Kidney epithelial cell (primary cell): ENCODE data around the gene PRCP. TPM values are rescaled to one million over a fixed set of nuclear protein-coding genes. Genes with fewer than 3 reads are reported as not detected.
"Not testable (repeated sequence)": the region's sequence is repeated elsewhere in the genome, so short reads cannot be mapped to it uniquely, and the experiment has no call there.

ENCODE experiments used
- DNase-seq: peaks from one replicate; pipeline ENCODE4 v3.0.0-alpha.2; 2010; ENCODE audit warnings: low read depth
- H3K27me3 ChIP-seq: 2 replicates; pipeline ENCODE4 v1.6.0; 2011; ENCODE audit warnings: low read length; ENCODE audit not compliant: control insufficient read depth, insufficient read depth
- H3K36me3 ChIP-seq: 2 replicates; pipeline ENCODE4 v1.5.1; 2011; ENCODE audit warnings: low read length; ENCODE audit not compliant: control insufficient read depth, insufficient read depth
- H3K4me3 ChIP-seq: 2 replicates; pipeline ENCODE4 v1.5.1; 2011; ENCODE audit warnings: low read depth, mild to moderate bottlenecking, control low read depth, low read length
- CTCF ChIP-seq: IDR thresholded peaks from 2 replicates; pipeline ENCODE4 v1.5.1; 2011; ENCODE audit warnings: mild to moderate bottlenecking, moderate library complexity, low read length, control low read depth, inconsistent platforms; ENCODE audit not compliant: insufficient read depth, poor library complexity, severe bottlenecking
- total RNA-seq: library from RNA; depleted of rRNA; stranded (reverse); fragments of >200 nt; gene quantifications from 2 replicates; pipeline ENCODE4 v1.2.3, GENCODE V29; 2015

PRCP gene
- total RNA-seq, 1 donor from 2014 or later = 23.7 TPM

DNA sequence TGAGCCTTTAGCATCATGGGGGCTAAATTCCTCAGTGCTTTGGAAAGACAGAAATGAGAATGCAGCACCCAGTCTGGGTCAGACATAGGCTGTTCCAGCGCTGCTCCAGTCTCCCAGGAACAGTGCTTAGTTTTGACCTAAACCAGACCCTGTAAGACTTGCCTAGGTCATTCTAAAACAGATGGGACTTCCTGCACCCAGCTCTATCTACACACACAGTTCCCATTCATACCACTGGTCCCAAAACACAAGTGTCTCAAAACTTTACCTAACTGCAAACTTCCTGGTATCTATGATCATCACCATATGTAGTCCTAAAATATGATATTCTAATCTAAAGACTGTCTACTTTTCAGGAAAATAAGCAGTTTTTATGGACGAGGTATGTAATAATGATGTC is 37.9 kb downstream of the PRCP start:
- Histone ChIP-seq H3K27me3 (no peaks in the 10 kb centered on the region), H3K4me3 (no peak overlapping the region), H3K36me3 (no peaks in the 10 kb centered on the region)
- TF ChIP-seq CTCF = no peak
- no peak for DNase-seq

DNA sequence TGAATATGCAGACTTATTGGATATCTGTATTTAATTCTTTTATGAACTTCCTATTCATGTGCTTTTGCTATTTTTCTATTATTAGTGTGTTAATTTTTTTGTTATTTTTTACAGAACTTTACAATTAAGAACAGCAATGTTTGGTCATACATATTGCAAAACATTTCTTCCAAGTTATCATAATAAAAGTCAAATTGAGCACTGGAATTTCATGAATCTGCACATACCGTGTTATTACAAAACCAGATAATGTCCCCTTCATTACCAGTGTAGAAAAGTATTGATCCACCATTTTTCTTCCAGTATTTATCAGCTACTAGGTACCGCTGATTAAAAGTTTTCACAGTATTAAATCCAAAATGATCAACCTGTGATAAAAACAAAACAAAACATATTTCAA is 40.5 kb downstream of the PRCP start:
- Histone ChIP-seq H3K4me3 (no peak overlapping the region), H3K27me3 (no peaks in the 10 kb centered on the region), H3K36me3 (no peaks in the 10 kb centered on the region)
- DNase-seq = no peak
- TF ChIP-seq CTCF = no peak

DNA sequence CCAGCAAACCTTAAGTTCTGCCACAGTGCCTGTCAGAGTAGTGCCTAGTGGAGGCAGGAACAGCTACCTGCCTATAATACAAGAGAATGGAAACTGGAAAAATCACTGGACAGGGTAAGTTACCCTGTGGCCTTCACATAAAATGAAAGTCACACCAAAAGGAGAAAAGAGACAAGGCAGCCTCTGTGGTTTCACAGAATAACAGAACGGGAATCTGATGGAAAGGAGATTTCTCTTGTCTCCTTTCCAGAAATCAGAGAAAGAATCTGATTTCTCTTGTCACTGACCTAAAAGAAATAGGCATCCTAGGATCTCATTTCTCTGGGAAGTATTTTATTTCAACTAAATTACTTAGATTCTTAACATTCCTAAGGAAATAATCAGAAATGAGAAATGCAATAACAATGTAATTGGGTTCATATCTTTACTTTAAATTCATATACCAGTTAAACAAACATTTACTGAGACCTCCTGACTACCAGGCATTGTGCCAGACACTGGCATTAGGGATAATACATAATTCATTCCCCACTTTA is 41.6 kb downstream of the PRCP start:
- TF ChIP-seq CTCF = no peak
- H3K27me3 ChIP-seq = no peaks in the 10 kb centered on the region
- DNase-seq = no peak
- H3K4me3 ChIP-seq = no peak overlapping the region
- no peaks in the 10 kb centered on the region for H3K36me3 ChIP-seq

- Histone ChIP-seq H3K4me3 (no peak overlapping the region), H3K27me3 (no peaks in the 10 kb centered on the region)
- TF ChIP-seq CTCF = no peak
These were observed 42.1 kb downstream of the PRCP start for GRCh38 chr11:82858133-82858532.

GRCh38 chr11:82857145-82857544 is 43.1 kb downstream of the PRCP start:
- no peak for DNase-seq
- TF ChIP-seq CTCF = no peak
- Histone ChIP-seq H3K4me3 (no peak overlapping the region), H3K36me3 (no peaks in the 10 kb centered on the region), H3K27me3 (no peaks in the 10 kb centered on the region)

More at GRCh38 chr11:82858133-82858532, 42.1 kb downstream of the PRCP start:
- DNase-seq = no peak
- H3K36me3 ChIP-seq = no peaks in the 10 kb centered on the region

GRCh38 chr11:82855616-82856015 is 44.6 kb downstream of the PRCP start:
- Histone ChIP-seq H3K27me3 (no peaks in the 10 kb centered on the region), H3K36me3 (no peaks in the 10 kb centered on the region), H3K4me3 (no peak overlapping the region)
- TF ChIP-seq CTCF = no peak
- DNase-seq = no peak

- H3K4me3 ChIP-seq, DNase-seq, H3K36me3 ChIP-seq, H3K27me3 ChIP-seq: not testable (repeated sequence)
These were observed 45.3 kb downstream of the PRCP start for GRCh38 chr11:82854916-82855315.
